HG02870 (cell line): ENCODE data around the gene TNFSF18.

Experiments used
- ATAC-seq: cut with Tn5 transposase; IDR thresholded peaks from one replicate; pipeline ENCODE4 v1.9.1; 2021; ENCODE audit warnings: mild to moderate bottlenecking, moderate library complexity; ENCODE audit not compliant: unreplicated experiment

Gene TNFSF18

GRCh38 chr1:173039626-173040025 is 11.1 kb downstream of the TNFSF18 start:
- ATAC-seq = no peak

- ATAC-seq = no peak
Observed at GRCh38 chr1:173038875-173039554, 11.7 kb downstream of the TNFSF18 start.

- ATAC-seq = no peak
Observed at GRCh38 chr1:173024543-173024942, 26.2 kb downstream of the TNFSF18 start.

- ATAC-seq = no peak
Observed at GRCh38 chr1:173023343-173023742, 27.4 kb downstream of the TNFSF18 start.

GRCh38 chr1:173020138-173020750 is 30.5 kb downstream of the TNFSF18 start:
- ATAC-seq = peak; percentile 92

GRCh38 chr1:173017792-173018191 is 32.9 kb downstream of the TNFSF18 start:
- ATAC-seq = no peak

GRCh38 chr1:173016419-173016818 is 34.3 kb downstream of the TNFSF18 start:
- no peak for ATAC-seq

GRCh38 chr1:173015629-173016028 is 35.1 kb downstream of the TNFSF18 start:
- ATAC-seq = no peak

GRCh38 chr1:173014160-173014559 is 36.6 kb downstream of the TNFSF18 start:
- no peak for ATAC-seq

- no peak for ATAC-seq
Observed at GRCh38 chr1:173012126-173012525, 38.6 kb downstream of the TNFSF18 start.

GRCh38 chr1:173009597-173009996 is 41.1 kb downstream of the TNFSF18 start:
- ATAC-seq = no peak

GRCh38 chr1:173005196-173005864 is 45.4 kb downstream of the TNFSF18 start:
- no peak for ATAC-seq

GRCh38 chr1:173002891-173003838 is 47.6 kb downstream of the TNFSF18 start:
- no peak for ATAC-seq

- ATAC-seq = no peak
Observed at GRCh38 chr1:172999349-172999748, 51.4 kb downstream of the TNFSF18 start.

GRCh38 chr1:172997941-172998361 is 52.8 kb downstream of the TNFSF18 start:
- ATAC-seq = no peak

- no peak for ATAC-seq
Observed at GRCh38 chr1:172993640-172994039, 57.1 kb downstream of the TNFSF18 start.

- ATAC-seq = no peak
Observed at GRCh38 chr1:172991674-172992400, 58.9 kb downstream of the TNFSF18 start.

- no peak for ATAC-seq
Observed at GRCh38 chr1:172990598-172991215, 60.0 kb downstream of the TNFSF18 start.
